B cell (primary cell): ENCODE data around the gene CCHCR1. TPM values are rescaled to one million over a fixed set of nuclear protein-coding genes. Genes with fewer than 3 reads are reported as not detected.

Experiments
- ATAC-seq: fragments of 200-7000 bp; cut with Tn5 transposase; one replicate; pipeline ENCODE4 v1.10.0; 2021; ENCODE audit warnings: low read depth, mild to moderate bottlenecking, moderate number of reproducible peaks, moderate library complexity
- CTCF ChIA-PET: fragments of 350-600 bp; sonication (Branson Sonifier 250); formaldehyde crosslinking; loops from one replicate; lab custom pipeline; 2021; ENCODE audit warnings: antibody characterized with exemption, inconsistent platforms; lab: Charles Lee
- POLR2A ChIA-PET: fragments of 350-600 bp; sonication (Branson Sonifier 250); formaldehyde crosslinking; loops from one replicate; lab custom pipeline; 2021; ENCODE audit warnings: antibody characterized with exemption; lab: Charles Lee
- DNase-seq: peaks from one replicate; pipeline ENCODE4 v3.0.0; 2013
- H2AFZ ChIP-seq: 2 replicates; pipeline ENCODE4 v1.6.1; 2012; ENCODE audit warnings: mild to moderate bottlenecking, low read depth, low read length; ENCODE audit not compliant: insufficient read depth, poor library complexity, severe bottlenecking
- H3K27ac ChIP-seq, 2 donors: 1 replicate in 1 of 2; 2 replicates in 1 of 2; pipeline ENCODE4 v1.5.1; 2012 to 2013; ENCODE audit warnings: low read length in 2 of 2, mild to moderate bottlenecking in 2 of 2, moderate library complexity in 1 of 2
- H3K27me3 ChIP-seq, 4 experiments: fragments of 200-600 bp in 1 of 4; sonication (generic) in 1 of 4; replicated peaks in 1 of 4; 1 replicate in 2 of 4; 2 replicates in 2 of 4; pipeline versions ENCODE4 v1.6.1 to v1.7.0; 2013 to 2016; ENCODE audit warnings: low read length in 3 of 4, mild to moderate bottlenecking in 2 of 4, mixed read lengths in 1 of 4, moderate library complexity in 1 of 4; ENCODE audit not compliant: insufficient read depth in 4 of 4, control insufficient read depth in 3 of 4; ENCODE audit errors: control extremely low read depth in 1 of 4
- H3K36me3 ChIP-seq, 2 experiments: replicated peaks in 1 of 2; 1 replicate in 1 of 2; 2 replicates in 1 of 2; pipeline versions ENCODE4 v1.6.1 to v1.7.1; 2013; ENCODE audit warnings: low read length in 1 of 2; ENCODE audit not compliant: insufficient read depth in 2 of 2, control insufficient read depth in 1 of 2; ENCODE audit errors: control extremely low read depth in 1 of 2, extremely low read depth in 1 of 2
- H3K4me1 ChIP-seq, 2 donors: fragments of 200-600 bp in 1 of 2; sonication (generic) in 1 of 2; 1 replicate in 1 of 2; 2 replicates in 1 of 2; pipeline versions ENCODE4 v1.5.1 to v1.6.1; 2013 to 2017; ENCODE audit warnings: low read length in 2 of 2; ENCODE audit not compliant: control insufficient read depth in 2 of 2, insufficient read depth in 2 of 2
- H3K4me2 ChIP-seq: replicated peaks from 2 replicates; pipeline ENCODE3; 2012; ENCODE audit warnings: mild to moderate bottlenecking, low read depth, low read length; ENCODE audit not compliant: poor library complexity, severe bottlenecking
- H3K4me3 ChIP-seq, 5 experiments: fragments of 200-600 bp in 1 of 5; sonication (generic) in 1 of 5; 1 replicate in 3 of 5; 2 replicates in 2 of 5; pipeline versions ENCODE4 v1.5.1 to v1.7.0; 2011 to 2016; ENCODE audit warnings: low read length in 4 of 5, mild to moderate bottlenecking in 4 of 5, low read depth in 2 of 5, control low read depth in 1 of 5, moderate library complexity in 1 of 5; ENCODE audit not compliant: insufficient read depth in 1 of 5; ENCODE audit errors: control extremely low read depth in 1 of 5, extremely low read depth in 1 of 5
- H3K79me2 ChIP-seq: fragments of 200-600 bp; sonication (generic); one replicate; pipeline ENCODE4 v1.6.0; 2016; ENCODE audit warnings: low read length; ENCODE audit not compliant: control insufficient read depth, insufficient read depth
- H3K9ac ChIP-seq: fragments of 200-600 bp; sonication (generic); 2 replicates; pipeline ENCODE4 v1.6.1; 2017; ENCODE audit warnings: mild to moderate bottlenecking, low read length, moderate library complexity
- H3K9me3 ChIP-seq, 3 donors: one replicate each; pipeline versions ENCODE4 v1.6.1 to v1.7.1; 2013; ENCODE audit warnings: low read length in 2 of 3; ENCODE audit not compliant: control insufficient read depth in 2 of 3, insufficient read depth in 1 of 3; ENCODE audit errors: control extremely low read depth in 1 of 3
- H4K20me1 ChIP-seq: 2 replicates; pipeline ENCODE4 v1.6.0; 2012; ENCODE audit warnings: mild to moderate bottlenecking, low read length; ENCODE audit not compliant: insufficient read depth, control insufficient read depth, poor library complexity, severe bottlenecking
- H3K27ac Mint-ChIP-seq: one replicate; pipeline ENCODE4 v1.8.0; 2021; ENCODE audit warnings: mixed read lengths
- H3K27me3 Mint-ChIP-seq: one replicate; pipeline ENCODE4 v1.8.0; 2021; ENCODE audit warnings: mixed read lengths
- H3K4me1 Mint-ChIP-seq: one replicate; pipeline ENCODE4 v1.8.0; 2021; ENCODE audit warnings: mixed read lengths
- H3K4me3 Mint-ChIP-seq: one replicate; pipeline ENCODE4 v1.8.0; 2021; ENCODE audit warnings: mixed read lengths
- H3K9me3 Mint-ChIP-seq: one replicate; pipeline ENCODE4 v1.8.0; 2022; ENCODE audit warnings: mixed read lengths; ENCODE audit not compliant: insufficient read depth
- EZH2 ChIP-seq: IDR thresholded peaks from 2 replicates; pipeline ENCODE4 v1.6.1; 2012; ENCODE audit warnings: borderline replicate concordance, low read depth, mild to moderate bottlenecking, moderate library complexity, low read length; ENCODE audit not compliant: insufficient read depth, poor library complexity, severe bottlenecking
- WGBS: methylation state at CpG from one replicate; pipeline ENCODE4 v1.1.5; 2013; ENCODE audit warnings: missing lambda C conversion rate; ENCODE audit not compliant: insufficient coverage; 5-methylcytosine and 5-hydroxymethylcytosine counted together
- intact Hi-C: fragments of 100-400 bp; cut with micrococcal nuclease; formaldehyde crosslinking; loops from one replicate; pipeline ENCODE4 v1.10.0; 2022
- polyA plus RNA-seq: library from polyadenylated mRNA; depleted of rRNA; stranded (reverse); fragments of >200 nt; gene quantifications from 2 replicates; pipeline ENCODE4 v1.2.3, GENCODE V29; 2012
- total RNA-seq, 2 donors: library from RNA; stranded (reverse); fragments of 120-200 nt in 1 of 2; gene quantifications; 1 replicate in 1 of 2; 2 replicates in 1 of 2; pipeline versions ENCODE4 v1.2.3 to v1.2.4, GENCODE V29; 2013 to 2022
- TF ChIP-seq, protein P1 (sequence below): fragments of 200-600 bp; IDR thresholded peaks from one replicate; pipeline ENCODE4 v1.8.0; 2022; ENCODE audit warnings: antibody characterized with exemption, mild to moderate bottlenecking

CCHCR1 gene
- total and polyA plus RNA-seq, 2 donors (not counting 1 experiment from before 2014, with no cell fraction given): 17.0 to 34.7 TPM

DNA sequence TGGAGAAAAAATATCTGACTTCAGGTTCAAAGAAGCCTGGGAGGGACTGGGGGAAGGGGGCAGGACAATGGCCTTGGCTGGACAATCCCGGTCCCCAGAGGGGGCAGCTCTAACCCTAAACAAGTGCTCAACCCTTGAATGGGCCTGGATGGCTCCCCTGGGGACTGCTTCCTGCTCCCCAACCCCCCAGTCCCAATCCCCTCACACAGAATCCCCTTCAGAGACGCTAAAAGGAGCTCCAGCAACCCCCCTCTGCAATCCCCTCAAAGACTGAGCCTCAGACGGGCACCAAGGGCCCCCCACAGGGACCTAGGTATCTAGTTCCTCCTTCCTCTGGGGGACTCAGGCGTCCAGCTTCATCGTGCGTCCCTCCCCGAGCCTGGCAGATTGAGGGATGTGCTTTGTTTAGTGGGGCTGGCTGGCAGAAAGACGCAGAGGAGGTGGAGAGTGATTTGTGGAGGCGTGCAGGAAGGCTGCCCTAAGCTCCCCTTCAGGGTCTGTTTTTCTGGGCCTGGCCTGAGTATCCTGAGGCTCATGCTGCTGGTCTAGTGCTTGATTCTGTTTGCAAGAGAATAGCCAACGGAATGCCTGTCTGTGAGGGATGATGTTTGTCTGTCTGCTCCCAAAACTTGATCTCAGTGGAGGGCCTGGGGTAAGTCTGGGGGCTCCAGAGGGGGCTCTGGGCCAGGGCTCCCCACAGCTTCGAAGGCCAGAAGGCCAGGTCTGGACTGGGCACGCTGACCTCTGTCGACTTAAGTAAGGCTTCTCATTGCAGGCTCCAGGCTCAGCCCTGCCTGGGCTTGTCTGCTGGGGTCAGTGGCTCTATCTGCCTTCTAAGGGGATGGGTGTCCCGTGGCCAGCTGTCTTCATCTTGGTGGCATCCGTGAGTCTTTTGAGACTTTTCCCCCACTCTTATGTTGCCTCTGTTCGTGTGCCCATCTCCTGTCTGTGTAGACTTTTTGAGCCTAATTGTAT lies 14.6 kb upstream of the CCHCR1 start:
- Histone ChIP-seq H3K36me3 (no peaks in the 10 kb centered on the region), H3K79me2 (no peaks in the 10 kb centered on the region), H3K27ac (no peak overlapping the region), H3K4me2 (no peak overlapping the region), H3K4me3 (no peak overlapping the region), H2AFZ (no peak overlapping the region), H3K4me1 (no peaks in the 10 kb centered on the region), H3K9me3 (no peaks in the 10 kb centered on the region), H3K27me3 (no peaks in the 10 kb centered on the region), H3K9ac (no peak overlapping the region), H4K20me1 (no peaks in the 10 kb centered on the region)
- Mint-ChIP-seq H3K27me3 (no peaks in the 10 kb centered on the region), H3K4me3 (no peak overlapping the region), H3K4me1 (no peaks in the 10 kb centered on the region), H3K9me3 (no peaks in the 10 kb centered on the region), H3K27ac (no peak overlapping the region)
- TF ChIP-seq EZH2: no peak
- POLR2A ChIA-PET: no interaction called here
- ATAC-seq: no peak
- WGBS: 82% methylated on average over 10 of the region's 16 CpGs
- DNase-seq: no peak
- intact Hi-C loops: no loop called here
- CTCF ChIA-PET: no interaction called here

DNA sequence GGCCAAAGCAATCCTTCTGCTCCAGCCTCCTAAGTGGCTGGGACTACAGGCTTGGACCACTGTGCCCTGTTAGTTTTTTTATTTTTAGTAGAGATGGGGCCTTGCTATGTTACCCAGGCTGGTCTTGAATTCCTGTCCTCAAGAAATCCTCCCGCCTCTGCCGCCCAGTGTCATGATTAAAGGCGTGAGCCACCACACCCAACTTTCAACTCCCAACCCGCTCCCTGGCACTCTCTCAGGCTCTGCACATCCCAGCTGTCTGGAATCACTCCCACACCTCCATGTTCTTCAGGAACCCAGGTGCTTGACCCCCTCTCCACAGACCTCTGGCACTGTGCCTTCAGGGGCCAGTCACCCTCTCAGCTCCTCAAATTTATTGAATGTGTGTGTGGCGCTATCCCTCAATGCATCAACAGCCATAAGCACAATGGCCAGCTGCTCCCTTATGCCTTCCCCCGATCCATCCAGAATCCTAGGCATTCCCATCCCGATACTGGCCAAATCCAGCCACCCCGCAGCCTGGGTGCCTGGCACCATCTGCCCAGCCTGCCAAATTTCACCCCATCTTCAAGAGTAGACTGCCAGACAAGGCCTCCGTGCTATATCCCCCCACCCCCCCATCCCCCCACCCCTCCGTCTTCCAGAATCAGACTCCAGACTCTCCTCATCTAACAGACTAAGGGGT lies 13.5 kb upstream of the CCHCR1 start:
- H3K27ac Mint-ChIP-seq: no peak overlapping the region
- no peak overlapping the region for H3K9ac ChIP-seq
- H3K27ac ChIP-seq: no peak overlapping the region
- H3K27me3 ChIP-seq: no peaks in the 10 kb centered on the region
- H3K79me2 ChIP-seq: no peaks in the 10 kb centered on the region
- no peaks in the 10 kb centered on the region for H3K4me1 ChIP-seq
- H3K4me3 Mint-ChIP-seq: no peak overlapping the region
- H3K4me3 ChIP-seq: no peak overlapping the region
- H3K4me2 ChIP-seq: no peak overlapping the region
- POLR2A ChIA-PET: no interaction called here
- H2AFZ ChIP-seq: no peak overlapping the region
- no peaks in the 10 kb centered on the region for H3K9me3 ChIP-seq
- ATAC-seq: no peak
- no peaks in the 10 kb centered on the region for H3K36me3 ChIP-seq
- intact Hi-C loops: no loop called here
- no peaks in the 10 kb centered on the region for H3K9me3 Mint-ChIP-seq
- CTCF ChIA-PET: interaction anchor here (0.8 kb wide), 1 partner anchor 38 kb away, joined by 3 read pairs; no protein-coding TSS in a partner anchor
- WGBS: 96% methylated on average over 7 of the region's 10 CpGs
- H3K4me1 Mint-ChIP-seq: no peaks in the 10 kb centered on the region
- H3K27me3 Mint-ChIP-seq: no peaks in the 10 kb centered on the region
- H4K20me1 ChIP-seq: no peaks in the 10 kb centered on the region
- no peak for DNase-seq
- TF ChIP-seq, protein P1, sequence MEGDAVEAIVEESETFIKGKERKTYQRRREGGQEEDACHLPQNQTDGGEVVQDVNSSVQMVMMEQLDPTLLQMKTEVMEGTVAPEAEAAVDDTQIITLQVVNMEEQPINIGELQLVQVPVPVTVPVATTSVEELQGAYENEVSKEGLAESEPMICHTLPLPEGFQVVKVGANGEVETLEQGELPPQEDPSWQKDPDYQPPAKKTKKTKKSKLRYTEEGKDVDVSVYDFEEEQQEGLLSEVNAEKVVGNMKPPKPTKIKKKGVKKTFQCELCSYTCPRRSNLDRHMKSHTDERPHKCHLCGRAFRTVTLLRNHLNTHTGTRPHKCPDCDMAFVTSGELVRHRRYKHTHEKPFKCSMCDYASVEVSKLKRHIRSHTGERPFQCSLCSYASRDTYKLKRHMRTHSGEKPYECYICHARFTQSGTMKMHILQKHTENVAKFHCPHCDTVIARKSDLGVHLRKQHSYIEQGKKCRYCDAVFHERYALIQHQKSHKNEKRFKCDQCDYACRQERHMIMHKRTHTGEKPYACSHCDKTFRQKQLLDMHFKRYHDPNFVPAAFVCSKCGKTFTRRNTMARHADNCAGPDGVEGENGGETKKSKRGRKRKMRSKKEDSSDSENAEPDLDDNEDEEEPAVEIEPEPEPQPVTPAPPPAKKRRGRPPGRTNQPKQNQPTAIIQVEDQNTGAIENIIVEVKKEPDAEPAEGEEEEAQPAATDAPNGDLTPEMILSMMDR: no peak
- no peak for TF ChIP-seq EZH2
